Bronchial epithelial cell (primary cell): Measurements from ENCODE around the gene TRA2A. TPM values are rescaled to one million over a fixed set of nuclear protein-coding genes. Genes with fewer than 3 reads are reported as not detected.

Experiments used
- DNase-seq: peaks from one replicate; pipeline ENCODE4 v3.0.0-alpha.2; 2010; ENCODE audit warnings: low read depth
- FAIRE-seq: peaks from 2 replicates; lab custom pipeline; 2011; peaks lifted over from hg19 to GRCh38; lab: Jason Lieb, UNC
- H3K27me3 ChIP-seq: 2 replicates; pipeline ENCODE4 v1.5.1; 2011; ENCODE audit warnings: low read length; ENCODE audit not compliant: control insufficient read depth, insufficient read depth
- H3K36me3 ChIP-seq: 2 replicates; pipeline ENCODE4 v1.5.1; 2011; ENCODE audit warnings: low read length; ENCODE audit not compliant: control insufficient read depth, insufficient read depth
- H3K4me3 ChIP-seq: 2 replicates; pipeline ENCODE4 v1.5.1; 2011; ENCODE audit warnings: mild to moderate bottlenecking, low read depth, low read length, control low read depth
- total RNA-seq: library from RNA; depleted of rRNA; stranded (reverse); fragments of >200 nt; gene quantifications from 2 replicates; pipeline ENCODE4 v1.2.1, GENCODE V29; 2014
- TF ChIP-seq, protein P1 (sequence below): IDR thresholded peaks from 2 replicates; pipeline ENCODE4 v1.5.1; 2011; ENCODE audit warnings: mild to moderate bottlenecking, moderate library complexity, low read length, control low read depth, inconsistent platforms; ENCODE audit not compliant: insufficient read depth, severe bottlenecking

TRA2A gene
- total RNA-seq, 1 donor from 2014 or later: 21.3 TPM

DNA sequence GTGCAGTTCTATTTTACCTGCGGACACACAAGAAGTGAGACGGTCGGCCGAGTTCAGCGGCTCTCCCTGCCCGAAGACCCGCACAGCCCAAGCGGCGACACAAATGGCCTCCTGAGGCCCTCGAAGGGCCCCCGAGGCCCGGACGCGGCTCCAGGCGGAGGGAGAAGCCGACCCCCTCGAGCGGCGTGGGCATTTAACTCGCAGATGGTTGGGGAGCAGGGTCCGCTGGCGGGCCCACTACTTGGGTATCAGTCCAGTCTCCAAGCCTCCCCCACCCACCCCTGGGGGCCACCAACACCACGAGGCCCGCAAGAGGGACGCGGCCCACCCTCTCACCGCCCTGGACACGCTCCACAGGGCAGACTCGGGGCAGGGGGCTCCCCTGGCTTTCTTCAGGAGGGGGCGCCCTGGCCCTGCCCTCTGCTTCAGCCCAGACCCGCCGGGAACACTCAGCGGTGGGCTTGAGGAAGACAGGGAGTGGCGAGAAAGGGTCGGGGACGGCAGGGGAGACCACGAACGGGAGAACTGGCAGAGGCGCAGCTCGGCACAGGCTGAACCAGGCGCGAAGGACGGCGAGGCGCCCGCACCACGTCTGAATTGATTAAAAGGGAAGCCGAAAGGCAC is 63.1 kb downstream of the TRA2A start:
- Histone ChIP-seq H3K4me3 (peak overlapping the region; percentile 27), H3K36me3 (no peaks in the 10 kb centered on the region), H3K27me3 (peaks cover 59% of the 10 kb centered on the region)
- FAIRE-seq (no peak), DNase-seq (no peak)
- TF ChIP-seq, protein P1, sequence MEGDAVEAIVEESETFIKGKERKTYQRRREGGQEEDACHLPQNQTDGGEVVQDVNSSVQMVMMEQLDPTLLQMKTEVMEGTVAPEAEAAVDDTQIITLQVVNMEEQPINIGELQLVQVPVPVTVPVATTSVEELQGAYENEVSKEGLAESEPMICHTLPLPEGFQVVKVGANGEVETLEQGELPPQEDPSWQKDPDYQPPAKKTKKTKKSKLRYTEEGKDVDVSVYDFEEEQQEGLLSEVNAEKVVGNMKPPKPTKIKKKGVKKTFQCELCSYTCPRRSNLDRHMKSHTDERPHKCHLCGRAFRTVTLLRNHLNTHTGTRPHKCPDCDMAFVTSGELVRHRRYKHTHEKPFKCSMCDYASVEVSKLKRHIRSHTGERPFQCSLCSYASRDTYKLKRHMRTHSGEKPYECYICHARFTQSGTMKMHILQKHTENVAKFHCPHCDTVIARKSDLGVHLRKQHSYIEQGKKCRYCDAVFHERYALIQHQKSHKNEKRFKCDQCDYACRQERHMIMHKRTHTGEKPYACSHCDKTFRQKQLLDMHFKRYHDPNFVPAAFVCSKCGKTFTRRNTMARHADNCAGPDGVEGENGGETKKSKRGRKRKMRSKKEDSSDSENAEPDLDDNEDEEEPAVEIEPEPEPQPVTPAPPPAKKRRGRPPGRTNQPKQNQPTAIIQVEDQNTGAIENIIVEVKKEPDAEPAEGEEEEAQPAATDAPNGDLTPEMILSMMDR: no peak

DNA sequence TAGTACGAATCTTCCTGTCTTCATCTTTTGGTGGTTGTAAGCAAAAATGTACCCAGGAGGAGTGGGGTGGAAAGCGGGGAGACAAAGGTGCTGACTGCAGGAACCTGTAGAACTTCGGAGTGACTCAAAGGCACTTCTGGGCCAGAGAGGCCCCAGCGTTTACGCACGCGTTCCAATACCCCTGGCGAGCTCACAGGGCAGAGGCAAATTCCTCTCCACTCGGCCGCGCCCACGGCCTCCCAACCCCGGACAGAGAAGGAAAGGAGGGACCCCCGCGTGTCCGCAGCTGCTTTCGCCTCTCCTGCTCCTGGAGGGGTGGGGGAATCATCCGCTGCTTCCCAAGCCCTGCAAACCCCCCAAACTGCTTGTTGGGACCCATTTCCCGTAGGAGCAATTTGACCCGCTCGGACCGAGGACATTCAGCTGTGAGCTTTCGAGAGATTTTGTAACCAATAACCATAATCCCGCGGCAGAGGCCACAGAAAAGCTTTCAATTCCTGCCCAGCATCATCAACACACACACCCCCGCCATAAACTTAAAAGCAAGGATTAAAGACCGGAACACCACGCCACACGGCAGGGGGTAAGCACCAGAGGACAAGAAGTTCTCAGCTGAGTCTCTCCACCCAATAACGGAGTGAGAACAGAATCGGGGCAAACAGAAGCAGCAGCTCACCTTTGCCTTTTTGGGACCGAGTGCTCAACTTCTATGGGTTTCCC is 63.8 kb downstream of the TRA2A start:
- FAIRE-seq (no peak), DNase-seq (no peak)
- TF ChIP-seq, protein P1: no peak
- H3K4me3 ChIP-seq: peak overlapping the region; percentile 27
- peaks cover 60% of the 10 kb centered on the region for H3K27me3 ChIP-seq
- H3K36me3 ChIP-seq: no peaks in the 10 kb centered on the region

DNA sequence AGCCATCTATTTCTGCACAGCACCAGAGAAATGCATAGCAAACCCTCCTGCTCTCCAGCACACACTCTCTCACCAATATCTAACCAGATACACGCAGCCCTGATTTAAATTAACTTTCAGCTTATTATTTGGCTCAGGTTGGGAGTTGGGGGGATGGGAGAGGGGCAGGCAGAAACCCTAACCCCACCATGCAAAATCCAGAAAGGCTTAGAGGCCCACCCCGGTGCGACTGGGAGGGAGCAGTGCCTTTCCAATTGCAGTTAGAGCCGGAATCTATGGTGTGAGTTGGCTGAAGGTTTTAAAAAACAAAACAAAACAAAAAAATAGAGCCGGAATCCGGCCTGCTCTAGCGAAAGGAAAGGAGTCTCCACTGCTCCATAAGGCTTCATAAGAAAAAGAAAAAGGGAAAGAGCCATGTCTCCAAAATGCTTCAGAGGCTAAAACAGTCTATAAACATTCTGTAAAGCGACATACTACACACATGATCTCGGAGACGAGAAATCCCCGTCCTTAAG is 64.4 kb downstream of the TRA2A start:
- H3K27me3 ChIP-seq: peaks cover 61% of the 10 kb centered on the region
- H3K4me3 ChIP-seq: no peak overlapping the region
- DNase-seq: no peak
- H3K36me3 ChIP-seq: no peaks in the 10 kb centered on the region
- TF ChIP-seq, protein P1: no peak
- FAIRE-seq: no peak

DNA sequence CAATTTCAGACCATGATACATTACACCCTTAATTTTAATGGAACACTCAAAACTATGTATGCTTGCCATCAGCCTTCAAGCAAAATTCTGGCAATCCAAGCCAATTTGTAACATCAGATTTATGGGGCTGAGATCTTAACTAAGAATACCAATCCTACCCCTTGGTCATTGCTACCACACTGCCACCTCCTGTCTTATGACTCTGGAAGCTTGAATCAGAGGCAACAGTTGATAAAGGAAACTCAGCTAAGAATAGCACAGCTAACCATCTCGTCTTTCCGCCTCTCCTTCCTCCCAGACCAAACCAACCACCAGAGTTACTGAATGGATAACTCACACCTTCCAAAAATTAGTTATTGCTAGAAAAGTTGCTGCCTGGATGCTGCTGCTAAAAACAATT is 68.9 kb downstream of the TRA2A start:
- Histone ChIP-seq H3K36me3 (no peaks in the 10 kb centered on the region), H3K4me3 (no peak overlapping the region), H3K27me3 (peaks cover 34% of the 10 kb centered on the region)
- TF ChIP-seq, protein P1: peak; percentile 37
- DNase-seq (peak; percentile 57), FAIRE-seq (no peak)

DNA sequence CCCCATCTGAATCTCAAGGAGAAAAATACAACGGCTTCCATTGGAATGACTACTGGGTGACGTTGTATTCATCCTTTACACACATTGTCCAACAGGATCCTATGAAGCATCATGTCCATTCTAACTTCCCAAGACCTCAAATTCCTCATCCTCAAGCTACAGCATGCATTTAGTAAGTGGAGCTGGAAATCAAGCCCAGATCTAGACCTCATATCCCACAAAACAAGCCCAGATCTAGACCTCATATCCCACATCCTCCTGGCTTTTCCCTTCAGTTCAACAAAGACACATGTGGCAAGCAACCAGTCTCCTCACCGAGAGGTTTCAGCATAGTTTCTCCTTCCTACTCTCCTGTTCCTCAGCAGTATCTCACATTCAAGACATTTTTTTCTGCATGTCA is 73.7 kb downstream of the TRA2A start:
- H3K36me3 ChIP-seq: no peaks in the 10 kb centered on the region
- no peak overlapping the region for H3K4me3 ChIP-seq
- no peak for FAIRE-seq
- peaks cover 12% of the 10 kb centered on the region for H3K27me3 ChIP-seq
- DNase-seq: no peak
- TF ChIP-seq, protein P1: no peak
